Testis (tissue), 3 donors: Measurements from ENCODE around the gene BTNL8. TPM values are rescaled to one million over a fixed set of nuclear protein-coding genes. Genes with fewer than 3 reads are reported as not detected.
A peak's percentile ranks its signal among the peaks of the same experiment; 100 is the strongest.

Source experiments
- DNase-seq: peaks from one replicate; pipeline ENCODE4 v3.0.0-alpha.2; 2019
- H3K27ac ChIP-seq, 2 donors: fragments of 200-600 bp; sonication (generic); one replicate each; pipeline ENCODE4 v1.5.1; 2019
- H3K27me3 ChIP-seq: fragments of 200-600 bp; sonication (generic); one replicate; pipeline ENCODE4 v1.5.1; 2019
- H3K36me3 ChIP-seq: fragments of 200-600 bp; sonication (generic); one replicate; pipeline ENCODE4 v1.5.1; 2017; ENCODE audit warnings: low read depth; ENCODE audit errors: missing control alignments
- H3K4me1 ChIP-seq: fragments of 200-600 bp; sonication (generic); one replicate; pipeline ENCODE4 v1.5.1; 2019
- H3K4me3 ChIP-seq, 2 donors: fragments of 200-600 bp; sonication (generic); one replicate each; pipeline ENCODE4 v1.5.1; 2017 to 2019
- H3K9me3 ChIP-seq: fragments of 200-600 bp; sonication (generic); one replicate; pipeline ENCODE4 v1.5.1; 2017
- POLR2A ChIP-seq: fragments of 450-650 bp; IDR thresholded peaks from one replicate; pipeline ENCODE4 v1.6.1; 2017; ENCODE audit warnings: antibody characterized with exemption, mild to moderate bottlenecking, moderate library complexity
- WGBS, 2 donors: methylation state at CpG; one replicate each; pipeline ENCODE4 v1.1.5; 2018; 5-methylcytosine and 5-hydroxymethylcytosine counted together
- intact Hi-C: fragments of 100-400 bp; cut with DNase I; formaldehyde crosslinking; loops from one replicate; pipeline ENCODE4 v1.15.1; 2023; ENCODE audit warnings: low total_unique reads
- polyA plus RNA-seq: library from polyadenylated mRNA; stranded (reverse); fragments of 350-450 nt; fragmentation: Illumina TruSeq; extraction: RNeasy Lipid Tissue Mini Kit (QIAGEN cat#74804); gene quantifications from one replicate; pipeline ENCODE4 v1.2.3, GENCODE V29; 2014; ENCODE audit warnings: low read depth, low replicate concordance; ENCODE audit not compliant: insufficient read depth
- total RNA-seq, 2 donors: library from RNA; depleted of rRNA; stranded (reverse); fragments of >200 nt; gene quantifications; one replicate each; pipeline ENCODE4 v1.2.3, GENCODE V29; 2016
- TF ChIP-seq, protein P1 (sequence below), 3 experiments: fragments of 450-650 bp in 2 of 3; fragments of 200-600 bp in 1 of 3; sonication (generic) in 1 of 3; IDR thresholded peaks; one replicate each; pipeline ENCODE4 v1.5.1; 2016 to 2019; ENCODE audit warnings: antibody characterized with exemption in 3 of 3, mild to moderate bottlenecking in 2 of 3, moderate library complexity in 1 of 3

The BTNL8 gene
- total and polyA plus RNA-seq, 3 donors from 2014 or later = 10.3 to 14.7 (median 13.1) TPM

DNA sequence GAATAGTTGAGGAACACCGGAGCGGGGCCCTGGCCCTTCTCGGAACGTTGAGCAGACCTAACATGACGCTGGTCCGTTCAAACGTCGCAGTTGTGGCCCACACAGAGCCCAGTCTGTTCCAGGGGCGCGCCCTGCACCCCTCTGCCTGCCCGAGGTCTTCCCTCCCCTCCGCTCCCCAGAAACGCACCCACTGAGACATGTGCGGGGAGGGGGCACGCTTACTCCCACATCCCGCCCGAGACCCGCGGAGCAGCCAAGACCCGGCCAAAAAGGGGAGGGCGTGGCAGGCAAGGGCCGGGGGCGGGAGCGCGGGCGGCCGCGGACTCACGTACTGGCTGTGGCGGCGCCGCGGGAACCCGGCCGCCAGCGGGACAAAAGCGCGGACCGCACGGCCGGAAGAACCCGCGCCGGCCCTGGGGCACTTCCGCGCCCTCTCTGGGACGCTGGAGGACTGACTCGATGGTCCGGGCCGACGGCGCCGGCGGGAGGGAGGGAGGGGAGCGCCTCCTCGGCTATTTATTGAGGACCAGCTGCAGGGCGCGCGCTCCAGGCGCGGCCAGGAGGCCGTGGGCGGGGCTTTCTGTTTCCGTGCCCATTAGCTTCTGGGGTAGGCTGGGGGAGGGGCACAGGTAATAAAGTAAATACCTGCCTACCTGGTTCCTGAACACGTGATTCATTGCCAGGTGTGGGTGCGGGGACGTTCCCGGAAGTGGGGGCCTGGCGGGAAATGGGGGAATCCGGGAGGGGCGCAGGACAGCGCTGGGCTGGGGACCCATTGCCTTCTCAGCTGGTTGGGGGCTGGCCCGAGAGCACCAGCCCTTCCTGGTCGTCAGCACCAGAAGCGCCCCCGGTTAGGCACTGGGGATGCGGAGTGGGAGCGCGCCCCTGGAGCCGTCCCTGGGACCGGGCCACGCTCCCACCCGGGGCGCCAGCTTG is 37.8 kb upstream of the BTNL8 start, which contains the start of gene ZFP62:
Gene ZFP62, minus strand, starts transcription at position 390 of the 936 bp plus-strand sequence. Its CDS starts 57 bp downstream, at position 333.
- intact Hi-C loops = loop anchor here (5.0 kb wide), 1 partner anchor 74 kb away; no protein-coding TSS in a partner anchor
- peak; percentile 91 for DNase-seq
- H3K36me3 ChIP-seq = no peaks in the 10 kb centered on the region
- no peak for TF ChIP-seq POLR2A
- TF ChIP-seq, protein P1, sequence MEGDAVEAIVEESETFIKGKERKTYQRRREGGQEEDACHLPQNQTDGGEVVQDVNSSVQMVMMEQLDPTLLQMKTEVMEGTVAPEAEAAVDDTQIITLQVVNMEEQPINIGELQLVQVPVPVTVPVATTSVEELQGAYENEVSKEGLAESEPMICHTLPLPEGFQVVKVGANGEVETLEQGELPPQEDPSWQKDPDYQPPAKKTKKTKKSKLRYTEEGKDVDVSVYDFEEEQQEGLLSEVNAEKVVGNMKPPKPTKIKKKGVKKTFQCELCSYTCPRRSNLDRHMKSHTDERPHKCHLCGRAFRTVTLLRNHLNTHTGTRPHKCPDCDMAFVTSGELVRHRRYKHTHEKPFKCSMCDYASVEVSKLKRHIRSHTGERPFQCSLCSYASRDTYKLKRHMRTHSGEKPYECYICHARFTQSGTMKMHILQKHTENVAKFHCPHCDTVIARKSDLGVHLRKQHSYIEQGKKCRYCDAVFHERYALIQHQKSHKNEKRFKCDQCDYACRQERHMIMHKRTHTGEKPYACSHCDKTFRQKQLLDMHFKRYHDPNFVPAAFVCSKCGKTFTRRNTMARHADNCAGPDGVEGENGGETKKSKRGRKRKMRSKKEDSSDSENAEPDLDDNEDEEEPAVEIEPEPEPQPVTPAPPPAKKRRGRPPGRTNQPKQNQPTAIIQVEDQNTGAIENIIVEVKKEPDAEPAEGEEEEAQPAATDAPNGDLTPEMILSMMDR (IDR thresholded peaks at IDR 0.05) = no peak
- no peaks in the 10 kb centered on the region for H3K27me3 ChIP-seq
- 0 to 1% methylated on average over 10 to 73 of the region's 84 CpGs for WGBS, 2 donors
- H3K4me1 ChIP-seq = peaks cover 9% of the 10 kb centered on the region
- peak within 1 kb of the TSS; percentile 86 to 92 for H3K27ac ChIP-seq
- no peaks in the 10 kb centered on the region for H3K9me3 ChIP-seq
- peak within 1 kb of the TSS; percentile 93 to 96 for H3K4me3 ChIP-seq

DNA sequence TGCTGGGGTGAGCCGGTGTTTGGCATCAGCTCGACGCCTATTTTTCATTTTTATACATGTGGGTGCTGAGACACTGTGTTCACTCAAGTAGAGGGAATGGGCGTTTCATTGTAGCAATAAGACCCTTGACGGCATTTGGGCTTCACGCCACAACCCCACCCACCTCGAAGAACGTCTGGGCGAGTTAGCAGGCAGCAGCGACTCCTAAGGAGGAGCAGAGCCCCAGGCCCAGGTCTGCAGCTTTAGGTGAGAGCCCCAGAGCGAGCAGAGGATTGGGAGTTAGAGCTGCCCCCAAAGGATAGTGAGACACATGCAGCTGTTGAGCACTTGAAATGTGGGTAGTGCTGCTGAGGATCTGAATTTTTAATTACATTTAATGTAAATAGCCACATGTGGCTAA is 36.3 kb upstream of the BTNL8 start:
- no peak overlapping the region for H3K4me3 ChIP-seq
- WGBS, 2 donors = 49 to 53% methylated on average over 9 to 11 of the region's 11 CpGs

DNA sequence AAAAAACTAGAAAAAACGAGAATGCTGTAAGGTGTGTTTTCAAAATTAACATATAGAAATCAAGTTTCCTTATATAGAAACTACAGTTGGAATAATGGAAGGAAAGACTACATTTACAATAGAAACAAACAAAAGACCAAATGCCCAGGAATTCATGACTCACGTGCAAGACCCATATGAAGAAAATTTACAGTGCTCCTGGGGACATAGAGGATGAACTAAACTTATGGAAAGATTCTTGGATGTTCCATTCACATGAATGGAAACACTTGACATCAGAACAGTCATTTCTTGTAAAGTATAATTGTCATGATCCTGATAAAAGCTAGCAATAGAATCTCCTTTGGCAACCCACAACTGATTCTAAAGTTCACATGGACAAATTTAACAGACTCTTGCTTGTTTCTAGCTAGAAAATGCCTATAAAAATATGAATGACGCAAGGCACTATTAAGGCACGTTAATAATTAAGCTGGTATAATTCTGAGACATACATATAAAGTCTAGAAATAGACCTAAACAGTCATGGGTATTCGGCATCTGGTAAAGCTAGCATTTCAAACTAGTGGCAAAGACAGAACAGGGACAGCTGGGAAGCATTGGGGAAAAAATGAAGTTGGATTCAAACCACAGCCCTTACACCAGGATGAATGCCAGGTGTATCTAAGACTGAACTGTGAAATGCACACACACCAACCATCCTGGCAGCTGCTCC is 32.8 kb upstream of the BTNL8 start:
- DNase-seq = no peak

More for the DNA sequence above, 36.3 kb upstream of the BTNL8 start:
- Histone ChIP-seq H3K4me1 (peaks cover 9% of the 10 kb centered on the region), H3K9me3 (no peaks in the 10 kb centered on the region), H3K36me3 (no peaks in the 10 kb centered on the region), H3K27me3 (no peaks in the 10 kb centered on the region), H3K27ac (no peak overlapping the region)
- no peak for TF ChIP-seq POLR2A
- intact Hi-C loops = loop anchor here (5.0 kb wide), 1 partner anchor 75 kb away; no protein-coding TSS in a partner anchor
- DNase-seq = no peak

DNA sequence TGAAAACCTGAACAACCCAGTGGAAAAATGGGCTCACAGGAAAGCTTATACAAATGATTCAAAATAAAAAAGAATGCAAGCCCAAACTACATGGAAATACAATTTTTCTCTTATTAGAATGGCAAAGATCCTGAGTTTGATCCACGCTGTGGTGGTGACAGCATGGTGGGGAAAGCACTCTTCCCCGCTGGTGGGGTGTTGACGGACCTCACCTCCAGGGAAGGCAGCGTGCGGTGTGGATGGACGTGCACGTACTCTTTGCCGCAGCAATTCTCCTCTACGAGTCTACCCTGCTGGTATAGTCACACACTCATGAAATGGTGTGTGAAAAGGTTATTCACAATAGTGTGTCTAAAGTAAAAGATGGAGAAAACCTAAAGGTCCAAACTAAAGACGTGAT is 32.0 kb upstream of the BTNL8 start:
- no peak for DNase-seq
- WGBS, 2 donors = 83 to 86% methylated on average over 10 of the region's 10 CpGs
- Histone ChIP-seq H3K27me3 (no peaks in the 10 kb centered on the region), H3K27ac (no peak overlapping the region), H3K9me3 (no peaks in the 10 kb centered on the region), H3K4me1 (no peaks in the 10 kb centered on the region), H3K36me3 (no peaks in the 10 kb centered on the region), H3K4me3 (no peak overlapping the region)
- intact Hi-C loops = no loop called here
- TF ChIP-seq, protein P1 (IDR thresholded peaks at IDR 0.05) = no peak
- TF ChIP-seq POLR2A = no peak

More for the DNA sequence above, 32.8 kb upstream of the BTNL8 start:
- Histone ChIP-seq H3K36me3 (no peaks in the 10 kb centered on the region), H3K4me1 (peaks cover 3% of the 10 kb centered on the region), H3K27me3 (no peaks in the 10 kb centered on the region), H3K9me3 (no peaks in the 10 kb centered on the region), H3K4me3 (no peak overlapping the region), H3K27ac (no peak overlapping the region)
- no peak for TF ChIP-seq POLR2A
- TF ChIP-seq, protein P1 (IDR thresholded peaks at IDR 0.05) = no peak
- intact Hi-C loops = no loop called here
- WGBS, 2 donors = 79 to 87% methylated on average over 5 of the region's 5 CpGs

DNA sequence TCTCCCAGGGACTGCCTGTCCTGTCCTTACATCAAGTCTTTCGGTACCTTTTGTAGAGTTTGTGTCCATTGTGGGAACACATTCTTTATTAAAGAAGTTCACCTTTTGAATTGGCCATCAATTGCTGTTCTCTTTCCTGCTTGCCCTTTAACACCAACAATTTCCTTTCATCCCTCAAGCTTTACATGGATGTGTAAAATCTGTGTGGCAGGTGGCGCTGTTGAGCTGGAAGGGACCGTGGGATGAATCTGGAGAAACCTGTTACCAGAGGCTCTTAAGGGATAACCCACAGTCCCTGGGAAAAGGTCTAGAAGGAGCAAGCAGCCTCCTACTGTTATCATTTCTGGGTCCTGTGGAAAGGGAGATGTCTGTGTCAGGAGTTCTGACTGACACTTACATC is 30.0 kb upstream of the BTNL8 start:
- intact Hi-C loops = no loop called here
- peak; percentile 92 for DNase-seq
- H3K4me3 ChIP-seq = no peak overlapping the region
- H3K27me3 ChIP-seq = no peaks in the 10 kb centered on the region
- TF ChIP-seq, protein P1 (IDR thresholded peaks at IDR 0.05) = peak; percentile 67 to 81 (median 79)
- no peak for TF ChIP-seq POLR2A
- H3K4me1 ChIP-seq = no peaks in the 10 kb centered on the region
- no peaks in the 10 kb centered on the region for H3K36me3 ChIP-seq
- H3K9me3 ChIP-seq = no peaks in the 10 kb centered on the region
- no peak overlapping the region for H3K27ac ChIP-seq
- 16 to 22% methylated on average over 3 of the region's 3 CpGs for WGBS, 2 donors
